GM04503 (cell line): Measurements from ENCODE around the gene TP63.
"Not testable (repeated sequence)": the region's sequence is repeated elsewhere in the genome, so short reads cannot be mapped to it uniquely, and the experiment has no call there.

ENCODE experiments used
- DNase-seq: peaks from one replicate; pipeline ENCODE4 v3.0.0-alpha.2; 2012; ENCODE audit warnings: low read depth

Gene TP63

DNA sequence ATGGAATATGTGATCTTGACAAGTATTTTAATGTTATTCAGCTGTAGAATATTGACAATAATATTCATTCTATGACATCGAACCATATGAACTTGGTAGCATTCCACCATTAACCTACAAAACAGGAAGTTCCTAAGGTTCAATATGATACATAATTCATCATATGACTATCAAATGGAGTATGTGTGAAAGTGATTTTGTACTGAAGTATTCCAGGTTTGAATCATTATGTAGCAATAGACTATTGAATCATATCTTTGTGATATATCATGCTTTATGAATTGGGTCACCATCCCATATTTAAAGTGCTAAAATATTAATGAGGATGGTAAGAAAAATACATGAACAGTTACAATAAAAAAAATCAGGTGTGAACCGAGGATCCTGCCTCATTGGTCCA is 95.1 kb downstream of the TP63 start:
- no peak for DNase-seq

DNA sequence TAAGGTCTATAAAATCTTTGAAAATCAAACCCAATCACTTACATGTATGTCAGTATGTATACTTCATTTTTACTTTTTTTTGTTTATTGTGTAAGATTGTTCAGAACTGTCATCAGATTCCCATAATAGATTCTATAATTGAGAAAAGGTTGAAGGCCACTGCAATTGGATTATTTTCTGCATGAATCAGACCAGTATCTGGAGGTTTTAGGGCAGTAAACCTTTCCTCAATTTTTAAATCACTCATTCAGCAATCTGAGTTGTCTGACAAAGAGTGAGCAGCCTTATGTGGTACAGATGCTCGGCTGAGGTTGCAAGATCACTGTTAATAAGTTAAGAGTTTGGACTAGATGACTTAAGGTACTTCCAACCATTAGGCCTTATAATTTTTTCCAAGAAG is 96.0 kb downstream of the TP63 start:
- DNase-seq: no peak

- no peak for DNase-seq
Observed at GRCh38 chr3:189727898-189728297, 96.7 kb downstream of the TP63 start.

DNA sequence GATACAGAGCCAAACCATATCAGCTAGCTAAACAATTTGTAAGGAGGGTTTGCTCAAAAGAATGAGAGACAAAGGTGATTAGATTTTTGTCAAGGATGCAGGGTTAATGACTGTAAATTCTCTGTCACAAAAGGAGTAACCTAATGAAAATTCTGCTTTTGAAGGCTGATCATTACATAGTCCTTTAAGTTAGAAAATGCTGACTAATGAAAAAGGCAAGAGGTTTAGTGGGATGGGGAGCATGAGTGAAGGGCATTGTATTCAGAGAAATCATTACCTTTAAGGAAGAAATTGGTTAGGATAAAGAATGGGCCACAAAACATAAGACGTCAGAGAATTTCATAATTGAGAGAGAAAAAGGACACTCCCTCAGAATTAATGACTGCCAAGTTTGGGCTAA is 97.7 kb downstream of the TP63 start:
- no peak for DNase-seq

GRCh38 chr3:189734061-189734460 is 102.9 kb downstream of the TP63 start:
- DNase-seq: no peak

GRCh38 chr3:189735913-189736312 is 104.7 kb downstream of the TP63 start:
- no peak for DNase-seq

- DNase-seq: no peak
Observed at GRCh38 chr3:189737071-189737470, 105.9 kb downstream of the TP63 start.

GRCh38 chr3:189737619-189738018 is 106.4 kb downstream of the TP63 start:
- DNase-seq: no peak

DNA sequence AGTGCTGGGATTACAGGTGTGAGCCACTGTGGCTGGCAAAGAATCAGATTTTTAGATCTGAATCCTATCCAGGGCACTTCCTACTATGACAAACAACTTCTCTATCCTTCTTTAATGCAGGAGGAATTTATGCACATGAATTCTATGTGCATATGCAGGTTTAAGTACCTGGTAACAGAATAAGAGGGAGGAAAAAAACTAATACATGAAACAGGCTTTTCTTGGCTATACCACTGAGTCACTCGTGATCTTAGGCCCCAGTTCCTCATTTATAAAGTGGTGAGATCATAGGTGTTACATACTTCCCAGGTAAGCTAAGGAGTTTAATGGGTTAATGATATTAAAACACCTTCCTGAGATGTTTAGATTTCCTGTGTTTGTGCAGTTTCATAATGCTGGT is 108.2 kb downstream of the TP63 start:
- no peak for DNase-seq

- DNase-seq: no peak
Observed at GRCh38 chr3:189740156-189740555, 109.0 kb downstream of the TP63 start.

DNA sequence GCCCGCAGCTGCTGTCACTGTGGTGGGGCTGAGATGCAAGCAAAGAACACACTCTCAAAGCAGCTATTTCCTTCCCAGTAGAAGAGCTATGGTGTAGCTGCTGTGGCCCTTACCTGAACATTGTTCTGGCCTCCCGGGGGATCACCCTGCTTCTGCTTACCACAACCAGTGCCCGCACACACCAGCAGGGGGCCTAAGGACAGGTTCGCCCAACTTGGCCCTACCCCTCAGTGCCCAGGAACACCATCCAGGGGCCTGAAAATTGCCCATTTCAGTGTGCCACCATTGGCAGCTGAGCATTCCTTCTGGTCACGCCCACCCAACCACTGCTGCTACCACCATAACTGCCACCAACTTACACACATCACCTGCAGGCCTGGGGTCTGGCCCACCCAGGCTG is 113.0 kb downstream of the TP63 start:
- no peak for DNase-seq

DNA sequence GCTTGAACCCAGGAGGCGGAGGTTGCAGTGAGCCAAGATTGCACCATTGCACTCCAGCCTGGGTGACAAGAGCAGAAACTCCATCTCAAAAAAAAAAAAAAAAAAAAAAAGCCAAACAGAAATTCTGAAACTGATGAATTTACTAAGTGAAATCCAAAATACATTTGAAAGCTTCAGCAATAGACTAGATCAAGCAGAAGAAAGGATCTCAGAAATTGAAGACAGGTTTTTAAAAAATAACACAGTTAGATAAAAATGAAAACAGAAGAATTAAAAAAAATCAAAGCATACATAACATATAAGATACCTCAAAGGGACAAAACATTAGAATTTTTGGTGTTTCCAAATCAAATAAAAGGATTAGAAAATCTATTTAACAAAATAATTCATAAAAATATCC is 114.4 kb downstream of the TP63 start:
- DNase-seq: no peak

DNA sequence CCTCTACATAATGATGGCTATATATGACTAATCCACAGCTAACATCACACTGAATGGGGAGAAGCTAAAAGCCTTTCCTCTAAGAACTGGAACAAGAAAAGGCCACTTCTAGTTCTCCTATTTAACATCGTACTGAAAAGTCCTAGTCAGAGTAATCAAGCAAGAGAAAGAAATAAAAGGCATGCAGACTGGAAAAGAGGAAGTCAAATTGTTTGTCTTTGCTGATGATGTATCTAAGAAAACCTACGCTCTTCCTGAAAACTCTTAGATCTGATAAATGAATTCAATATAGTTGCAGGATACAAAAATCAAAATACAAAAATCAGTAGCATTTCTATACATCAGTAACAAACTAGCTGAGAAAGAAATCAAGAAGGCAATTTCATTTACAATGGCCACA is 116.9 kb downstream of the TP63 start:
- DNase-seq: no peak

DNA sequence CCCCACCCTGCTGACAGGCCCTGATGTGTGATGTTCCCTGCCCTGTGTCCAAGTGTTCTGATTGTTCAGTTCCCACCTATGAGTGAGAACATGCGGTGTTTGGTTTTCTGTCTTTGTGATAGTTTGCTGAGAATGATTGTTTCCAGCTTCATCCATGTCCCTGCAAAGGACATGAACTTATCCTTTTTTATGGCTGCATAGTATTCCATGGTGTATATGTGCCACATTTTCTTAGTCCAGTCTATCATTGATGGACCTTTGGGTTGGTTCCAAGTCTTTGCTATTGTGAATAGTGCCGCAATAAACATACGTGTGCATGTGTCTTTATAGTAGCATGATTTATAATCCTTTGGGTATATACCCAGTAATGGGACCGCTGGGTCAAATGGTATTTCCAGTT is 119.8 kb downstream of the TP63 start:
- DNase-seq: not testable (repeated sequence)

GRCh38 chr3:189754356-189754755 is 123.2 kb downstream of the TP63 start:
- no peak for DNase-seq

GRCh38 chr3:189756582-189757078 is 125.4 kb downstream of the TP63 start:
- DNase-seq: no peak

GRCh38 chr3:189758186-189758585 is 127.0 kb downstream of the TP63 start:
- DNase-seq: no peak

DNA sequence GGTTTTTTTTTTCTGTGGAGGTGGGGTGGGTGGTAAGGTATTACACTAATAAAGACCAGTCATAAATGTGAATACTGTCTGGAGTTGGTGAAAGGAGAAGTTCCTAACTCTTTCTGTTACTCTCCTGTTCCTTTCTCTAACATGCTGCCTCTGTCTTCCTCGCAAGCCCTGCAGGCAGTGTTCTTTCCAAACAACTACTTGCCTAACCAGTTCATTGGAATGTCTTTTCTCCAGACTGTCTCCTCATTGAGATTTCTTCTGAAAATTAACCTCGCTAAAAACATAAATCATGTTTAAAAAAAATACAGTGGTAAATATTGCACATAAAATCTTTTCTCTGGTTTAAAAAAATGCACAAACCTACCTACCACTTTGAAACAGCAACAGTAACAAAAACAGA is 135.2 kb downstream of the TP63 start:
- DNase-seq: peak; percentile 13

DNA sequence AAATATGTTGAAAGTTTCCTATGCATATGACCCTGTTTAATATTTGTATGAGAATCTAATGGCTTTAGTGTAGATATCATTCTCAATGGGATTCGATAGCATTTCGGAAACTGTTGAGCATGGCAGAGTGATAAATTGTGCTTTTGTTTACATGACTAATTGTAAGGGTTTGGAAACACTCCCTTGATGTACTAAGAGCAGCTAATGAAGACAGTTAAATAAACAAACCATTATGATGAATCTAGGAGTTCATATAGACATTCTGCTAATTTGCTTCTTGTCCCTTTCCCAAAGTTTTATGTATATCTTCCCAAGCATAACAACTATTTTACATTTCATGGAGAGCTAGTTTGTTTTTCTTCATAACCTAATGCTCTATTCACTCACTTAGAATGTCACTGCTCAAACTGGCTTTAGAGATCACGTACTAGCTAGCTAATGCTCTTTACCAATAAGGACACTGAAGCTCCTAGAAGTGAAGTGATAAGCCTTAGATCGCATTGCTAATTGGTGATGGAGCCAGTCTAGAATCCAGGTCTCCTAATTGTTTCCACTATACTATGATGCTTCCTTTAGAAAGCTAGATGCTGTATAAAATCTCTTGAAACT is 140.8 kb downstream of the TP63 start:
- no peak for DNase-seq

- peak; percentile 18 for DNase-seq
Observed at GRCh38 chr3:189772584-189772983, 141.4 kb downstream of the TP63 start.

DNA sequence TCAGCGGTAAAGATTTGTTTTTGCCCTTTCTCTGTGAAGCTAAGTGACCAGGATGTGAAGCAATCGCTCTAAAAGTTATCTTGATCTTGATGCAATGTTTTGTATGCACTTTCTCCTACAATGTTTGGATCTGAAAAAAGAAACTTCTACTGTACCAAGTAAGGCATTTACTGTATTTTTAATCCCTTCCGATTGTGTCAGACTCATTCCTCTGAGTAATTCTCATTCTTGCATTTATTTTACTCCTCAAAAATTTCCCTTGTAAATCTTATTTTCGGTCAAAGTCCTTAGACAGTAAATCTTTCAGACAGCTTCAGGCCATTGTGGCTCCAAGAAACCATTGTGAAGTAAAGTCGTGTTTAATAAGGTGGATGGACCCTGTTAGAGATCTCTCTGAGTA is 141.9 kb downstream of the TP63 start:
- DNase-seq: peak; percentile 76

- no peak for DNase-seq
Observed at GRCh38 chr3:189776149-189776824, 145.1 kb downstream of the TP63 start.

DNA sequence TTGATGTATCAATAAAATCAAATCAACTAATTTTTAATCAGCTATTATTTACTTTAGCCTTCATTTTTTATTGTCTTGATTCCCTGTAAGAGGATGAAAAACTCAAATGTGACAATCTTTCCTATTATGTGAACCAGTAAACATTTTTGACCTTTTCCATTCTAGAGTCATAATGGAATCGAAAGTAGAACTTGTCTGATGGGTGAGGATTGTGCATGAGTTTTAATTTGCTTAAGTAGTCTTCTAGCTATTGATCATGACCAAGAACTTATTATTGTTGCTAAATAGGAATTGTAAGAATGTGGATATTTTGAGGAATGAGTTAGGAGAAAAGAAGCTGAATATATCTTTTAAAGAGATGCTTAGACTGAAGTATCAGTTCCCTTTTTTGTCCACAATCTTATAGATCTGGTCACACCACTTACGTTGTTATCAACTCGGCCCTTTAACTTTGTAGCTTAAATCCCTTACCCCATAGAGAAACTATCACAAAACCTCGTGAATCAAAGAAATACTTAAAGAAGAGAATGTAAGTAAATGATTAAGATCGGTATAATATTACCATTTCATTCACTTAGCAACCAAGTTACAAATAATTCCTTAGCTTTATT is 147.3 kb downstream of the TP63 start:
- DNase-seq: no peak

GRCh38 chr3:189779166-189779565 is 148.0 kb downstream of the TP63 start:
- no peak for DNase-seq
